Amniotic epithelial cell (primary cell): ENCODE results near the gene FRMD5.
A peak's percentile ranks its signal among the peaks of the same experiment; 100 is the strongest.

Experiments used
- DNase-seq: peaks from one replicate; pipeline ENCODE4 v3.0.0-alpha.2; 2010; ENCODE audit warnings: low read depth

Gene FRMD5

DNA sequence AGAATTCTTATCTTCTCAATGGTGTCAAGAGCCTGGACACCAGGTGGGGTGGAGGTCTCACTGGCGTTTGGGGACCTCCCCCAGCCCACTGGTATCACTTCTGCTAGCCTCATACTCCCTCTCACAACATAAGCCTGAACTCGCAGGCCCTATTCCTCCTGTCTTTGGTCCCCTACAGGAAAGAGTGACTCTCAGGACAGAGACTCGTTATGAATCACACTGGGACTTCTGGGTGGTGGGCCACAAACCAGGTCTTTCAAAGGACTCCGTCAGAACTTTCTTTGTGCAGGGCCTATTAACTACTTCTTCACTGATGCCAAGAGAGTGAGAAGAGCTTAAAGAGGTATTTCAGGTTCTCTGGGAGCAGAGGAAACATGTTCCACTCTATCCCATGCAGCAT lies 267.9 kb downstream of the FRMD5 start:
- no peak for DNase-seq

DNA sequence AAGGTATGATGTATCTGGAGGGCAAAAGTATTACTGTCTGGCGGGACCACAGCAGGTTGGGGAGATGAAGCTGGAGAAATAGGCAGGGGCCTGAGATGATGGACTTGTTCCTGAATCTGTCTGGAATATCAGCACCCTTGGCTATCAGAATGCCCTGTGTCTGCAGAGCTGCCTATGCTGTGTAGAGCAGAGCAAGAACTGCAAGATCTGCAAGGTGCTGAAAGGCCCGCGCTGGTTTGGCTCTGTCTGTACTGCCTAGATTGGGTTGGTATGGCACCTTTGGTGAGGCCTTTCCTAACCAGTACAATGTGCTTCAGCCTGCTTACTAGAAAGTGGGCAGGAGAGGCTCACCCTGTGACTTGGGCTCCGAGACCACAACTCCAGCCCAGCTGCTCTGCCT lies 271.5 kb downstream of the FRMD5 start:
- no peak for DNase-seq

DNA sequence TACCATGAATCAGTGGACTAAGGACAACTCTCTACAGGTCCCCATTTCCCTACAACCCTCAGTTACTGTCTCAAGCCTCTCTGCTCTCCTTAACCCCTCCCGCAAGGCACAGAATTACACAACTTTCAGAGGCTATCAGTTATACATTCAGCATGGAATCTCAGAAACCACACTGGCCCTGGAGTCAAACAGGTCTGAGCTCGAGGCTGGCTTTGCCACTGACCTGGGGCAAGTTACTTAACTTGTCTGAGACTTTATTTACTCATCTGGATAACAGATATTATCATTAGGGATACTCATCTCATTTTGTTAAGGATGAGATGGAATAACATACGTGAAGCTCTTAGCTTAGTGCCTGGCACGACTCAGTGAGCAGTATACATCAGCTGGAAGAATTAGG lies 273.1 kb downstream of the FRMD5 start:
- DNase-seq, result peak; percentile 98

DNA sequence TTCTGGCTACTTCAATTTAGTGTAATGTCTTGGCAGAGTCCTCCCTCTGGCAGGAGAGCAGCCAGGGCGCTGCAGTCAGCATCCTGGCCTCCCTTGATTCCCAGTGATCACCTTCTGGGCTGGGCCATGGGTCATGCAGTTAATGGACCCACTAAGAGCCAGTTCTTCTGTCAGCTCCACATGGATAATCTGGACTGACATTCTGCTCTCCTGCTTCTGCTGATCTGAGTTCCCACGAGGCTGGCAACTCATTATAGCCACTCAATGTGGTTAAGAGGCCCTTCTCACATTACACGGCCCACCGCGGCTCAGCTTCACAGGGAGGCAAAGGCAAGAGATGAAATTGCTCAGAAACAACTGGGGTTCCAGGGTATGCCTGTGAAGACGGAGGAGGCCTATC lies 274.3 kb downstream of the FRMD5 start:
- DNase-seq, result peak; percentile 70

DNA sequence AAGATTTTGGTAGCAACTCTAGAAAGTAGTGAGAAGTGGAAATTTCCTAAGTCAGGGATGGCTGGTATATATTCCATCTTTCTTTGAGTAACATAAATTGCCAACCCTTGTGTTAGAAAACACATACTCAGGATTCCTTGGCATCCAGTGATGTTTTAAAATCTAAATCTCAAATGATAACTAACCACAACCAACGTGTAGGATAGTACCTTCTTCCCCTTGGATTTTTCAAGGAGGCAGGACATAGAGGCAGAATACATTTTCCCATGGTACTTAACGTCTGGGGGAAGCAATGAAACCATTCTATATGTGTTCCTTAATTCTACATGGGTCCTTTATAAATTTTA lies 274.8 kb downstream of the FRMD5 start:
- peak; percentile 88 for DNase-seq

DNA sequence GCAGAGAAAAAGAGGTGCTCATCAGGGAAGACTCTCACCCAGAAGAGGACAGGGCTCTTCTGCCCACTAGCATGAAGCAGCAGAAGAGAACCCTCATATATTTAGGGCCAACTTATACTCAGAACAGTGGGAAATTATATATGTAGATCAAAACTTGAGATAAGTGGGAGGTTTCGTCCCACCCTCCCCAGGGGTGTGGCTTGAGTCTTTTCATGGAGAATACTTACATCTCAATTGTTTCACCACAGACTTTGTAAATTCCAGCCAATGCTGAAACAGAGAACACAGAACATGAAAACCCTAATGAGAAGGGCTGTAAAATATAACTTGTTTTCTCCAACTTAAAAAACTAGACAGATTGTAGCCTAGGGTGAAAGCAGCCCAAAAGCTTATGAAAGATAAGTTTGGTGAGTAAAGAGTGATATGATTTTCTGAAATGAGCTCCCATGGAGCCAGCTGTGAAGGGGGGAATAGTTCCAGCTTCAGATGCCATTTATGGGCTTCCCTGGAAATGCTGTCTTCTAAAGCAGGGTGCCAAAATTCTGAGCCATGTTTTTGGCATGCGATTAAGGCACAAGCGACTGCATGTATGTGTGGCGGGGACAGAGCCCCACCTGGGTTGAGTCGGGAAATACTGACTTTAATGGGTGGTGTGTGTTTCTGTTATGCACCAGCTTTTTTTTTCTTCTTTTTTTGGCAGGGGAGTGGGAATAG lies 275.4 kb downstream of the FRMD5 start:
- peak; percentile 39 for DNase-seq

DNA sequence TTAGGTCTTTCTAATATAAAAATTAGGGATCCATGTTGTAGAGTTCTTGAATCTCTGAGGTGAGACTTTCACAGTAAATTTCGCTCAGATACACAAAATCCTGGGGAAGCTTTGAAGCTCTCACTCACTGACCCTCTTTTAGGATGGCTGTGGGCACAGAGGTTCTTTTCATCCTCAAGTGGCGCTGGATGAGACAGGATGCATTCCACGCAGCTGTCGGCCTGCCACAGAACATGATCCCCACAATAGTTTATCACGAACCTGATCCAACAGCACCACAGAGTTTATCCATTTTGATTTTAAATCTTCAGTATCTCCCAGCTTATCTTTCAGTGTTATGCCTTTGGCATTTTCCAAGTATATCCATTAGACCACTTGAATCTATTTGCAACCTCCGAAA lies 276.4 kb downstream of the FRMD5 start:
- DNase-seq, result no peak

DNA sequence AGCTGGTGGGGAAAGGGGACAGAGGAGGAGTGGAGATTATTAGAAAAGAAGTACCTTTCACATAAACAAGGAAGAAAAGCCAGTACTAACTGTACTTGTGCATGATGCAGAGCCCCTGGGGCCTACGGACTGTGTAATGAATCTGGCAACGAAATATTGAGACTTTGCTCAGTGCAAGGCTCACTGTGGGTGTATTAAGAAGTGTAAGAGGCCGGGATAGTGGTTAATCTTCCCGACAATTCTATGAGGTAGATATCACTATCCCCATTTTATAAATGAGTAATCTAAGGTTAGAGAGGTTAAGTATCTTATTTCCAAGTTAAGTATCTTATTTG lies 278.8 kb downstream of the FRMD5 start:
- DNase-seq, result no peak

DNA sequence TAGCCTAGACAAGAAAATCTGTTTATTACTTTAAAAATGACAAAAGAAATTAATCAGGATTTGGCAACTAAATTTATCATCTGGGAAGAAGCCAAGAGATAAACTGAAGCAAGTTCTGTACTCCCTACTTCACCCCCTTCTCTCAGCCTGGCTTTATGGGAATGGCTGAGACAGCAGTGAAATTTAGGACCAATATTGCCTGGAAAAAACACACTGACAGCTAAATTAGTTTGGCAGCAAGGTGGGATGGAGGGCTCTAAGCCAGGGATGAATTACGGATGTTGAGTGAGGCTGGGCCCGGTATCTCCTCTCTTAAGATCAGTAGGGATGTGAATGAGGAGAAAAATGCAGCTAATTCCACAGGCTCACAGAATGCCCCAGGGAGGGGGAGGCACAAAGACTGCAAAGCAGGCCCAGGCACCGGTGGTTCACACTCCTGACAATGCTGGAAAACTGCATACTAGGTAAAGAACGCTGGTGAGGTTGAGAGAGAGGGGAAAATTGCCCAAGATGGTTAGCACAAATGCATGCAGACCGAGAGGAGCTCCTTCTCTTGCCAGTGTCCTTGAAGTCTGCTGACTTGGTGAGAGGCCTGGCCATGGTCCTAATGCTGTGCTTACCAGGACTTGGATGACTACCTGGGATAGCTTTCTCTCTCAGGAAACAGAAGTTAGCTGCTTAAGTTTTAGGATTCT lies 279.3 kb downstream of the FRMD5 start:
- DNase-seq, result peak; percentile 66

DNA sequence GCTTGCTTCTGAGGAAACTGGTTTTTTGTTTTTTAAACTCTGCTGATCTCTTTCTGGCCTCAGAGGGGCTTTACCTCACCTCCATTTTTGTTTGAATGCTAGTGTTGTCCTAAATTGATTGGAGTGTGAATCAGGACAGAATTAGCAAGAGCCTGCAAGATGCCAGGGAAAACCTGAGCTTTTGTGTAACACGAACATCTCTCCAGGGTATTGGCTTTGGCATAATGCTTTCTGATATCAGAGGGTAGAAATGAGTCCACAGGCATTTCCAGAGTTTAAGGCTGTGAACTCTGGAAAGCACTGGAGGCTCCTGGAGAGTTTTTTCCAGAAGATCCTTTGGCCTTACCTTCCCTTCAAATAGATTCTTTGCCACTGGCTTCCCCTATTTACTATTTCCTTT lies 281.1 kb downstream of the FRMD5 start:
- peak; percentile 20 for DNase-seq

DNA sequence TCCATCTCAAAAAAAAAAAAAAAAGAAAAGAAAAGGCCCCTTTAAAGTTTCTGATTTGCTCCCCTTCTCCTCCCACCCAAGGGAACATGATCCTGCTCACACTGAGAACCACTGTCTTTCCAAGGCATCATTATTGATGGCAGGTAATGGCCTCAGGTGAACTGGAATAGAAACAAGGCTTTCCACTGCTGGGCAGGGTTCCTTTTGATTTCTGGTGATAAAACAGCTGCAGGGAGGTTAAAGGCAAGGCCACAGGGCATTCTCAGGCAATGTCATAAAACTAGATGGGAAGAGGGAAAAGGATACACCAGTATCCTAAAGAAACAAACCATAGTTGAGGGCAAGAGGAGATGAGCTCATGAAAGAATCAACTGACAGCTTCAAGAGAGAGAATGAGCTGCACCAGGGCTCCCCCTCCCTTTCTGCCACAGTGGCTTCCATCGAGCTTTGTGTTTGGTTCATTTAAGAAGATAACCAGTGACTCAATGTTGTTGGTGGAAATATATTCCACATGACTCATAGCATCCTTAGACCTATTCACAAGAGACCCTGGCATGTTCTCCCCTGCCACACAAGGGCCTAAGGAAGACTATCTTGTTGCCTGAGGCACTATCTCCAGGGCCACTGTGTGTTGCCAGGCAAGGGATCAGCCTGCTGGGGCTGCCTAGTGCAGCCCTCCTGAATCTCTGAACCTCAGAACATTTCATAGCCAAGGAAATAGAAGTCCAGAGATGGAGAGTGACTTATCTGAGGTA lies 281.9 kb downstream of the FRMD5 start:
- DNase-seq, result peak; percentile 99

DNA sequence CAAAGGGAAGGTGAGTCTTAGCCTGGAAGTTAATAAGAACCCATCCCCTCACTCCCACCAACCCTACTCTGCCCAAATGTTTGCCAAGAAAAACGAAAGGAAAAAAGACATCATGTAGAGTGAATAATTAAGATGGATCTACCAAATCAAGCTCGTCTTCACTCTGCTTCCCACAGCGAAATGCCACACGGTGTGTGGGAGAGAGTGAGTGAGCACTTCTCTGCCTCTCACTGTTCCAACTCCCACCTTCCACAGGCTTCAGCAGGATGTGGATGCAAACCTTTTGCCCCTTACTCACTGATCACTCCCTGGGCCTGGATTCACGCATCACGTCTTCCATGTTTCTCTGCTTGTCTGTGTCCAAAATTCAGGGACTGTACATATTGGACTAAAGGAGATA lies 282.9 kb downstream of the FRMD5 start:
- peak; percentile 57 for DNase-seq

DNA sequence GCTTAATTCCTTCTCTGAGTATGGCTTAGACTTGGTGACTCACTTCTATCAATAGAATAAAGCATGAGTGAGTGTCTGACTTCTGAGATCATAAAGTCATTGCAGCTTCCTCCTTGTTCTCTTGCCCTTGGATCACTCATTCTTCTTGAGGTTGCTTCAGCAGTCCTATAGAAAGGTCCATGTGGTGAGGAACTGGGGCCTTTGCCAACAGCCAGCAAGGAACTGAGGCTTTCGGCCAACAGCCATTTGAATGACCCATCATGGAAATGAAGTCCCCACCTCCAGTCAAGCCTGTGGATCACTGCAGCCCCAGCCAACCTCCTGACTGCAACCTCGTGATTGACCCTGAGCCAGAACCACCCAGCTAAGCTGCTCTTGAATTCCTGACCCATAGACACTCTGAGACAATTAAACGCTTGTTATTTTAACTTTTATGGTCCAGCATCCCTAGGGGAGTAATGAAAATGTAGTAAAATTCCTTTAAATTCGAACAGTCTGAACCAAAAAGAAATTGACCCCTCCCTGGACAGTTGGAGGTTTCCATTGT lies 283.8 kb downstream of the FRMD5 start:
- DNase-seq, result peak; percentile 67

DNA sequence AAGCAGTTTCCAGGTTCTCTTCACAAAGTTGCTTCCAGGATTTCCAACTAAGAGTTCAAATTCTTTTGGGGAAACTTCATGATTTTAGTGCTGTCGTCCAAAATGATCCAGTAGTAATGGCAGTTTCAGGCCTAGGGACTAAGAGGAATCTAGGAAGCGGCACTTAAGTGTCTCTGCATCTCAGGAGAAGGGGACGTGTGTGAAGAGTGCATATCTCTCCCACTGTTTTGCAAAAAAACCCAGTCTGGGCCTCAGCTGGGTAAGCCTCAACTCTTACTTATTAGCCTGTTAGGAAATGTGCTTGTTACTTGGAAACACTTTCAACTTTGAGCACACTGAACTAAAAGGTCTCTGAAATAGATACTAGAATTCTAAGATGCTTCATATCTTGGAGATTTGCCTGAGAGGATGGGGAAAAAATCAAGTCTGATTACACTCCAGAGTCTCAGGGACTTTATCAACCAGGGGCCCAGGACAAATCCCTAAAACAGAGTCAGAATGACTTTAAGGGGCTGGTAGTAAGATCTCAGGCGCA lies 286.5 kb downstream of the FRMD5 start:
- DNase-seq, result no peak

DNA sequence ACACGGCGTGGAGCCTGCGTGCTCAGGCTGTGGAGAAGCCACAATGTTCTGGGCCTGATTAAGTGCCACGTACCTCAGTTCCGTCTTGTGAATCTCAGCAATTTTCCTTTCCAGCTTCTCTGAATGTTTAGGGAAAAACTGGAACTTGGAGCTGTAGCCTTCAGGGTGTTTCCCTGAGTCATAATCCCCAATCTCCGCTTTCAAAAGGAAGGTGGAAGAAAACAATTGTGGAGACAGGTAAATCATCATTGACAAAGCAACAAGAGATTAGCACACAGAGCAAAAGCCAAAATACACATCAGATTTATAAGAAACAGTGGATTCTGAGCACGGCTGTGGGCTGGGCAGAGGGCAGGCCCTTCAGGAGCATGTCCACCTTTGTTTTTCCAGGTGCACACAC lies 289.3 kb downstream of the FRMD5 start:
- no peak for DNase-seq

DNA sequence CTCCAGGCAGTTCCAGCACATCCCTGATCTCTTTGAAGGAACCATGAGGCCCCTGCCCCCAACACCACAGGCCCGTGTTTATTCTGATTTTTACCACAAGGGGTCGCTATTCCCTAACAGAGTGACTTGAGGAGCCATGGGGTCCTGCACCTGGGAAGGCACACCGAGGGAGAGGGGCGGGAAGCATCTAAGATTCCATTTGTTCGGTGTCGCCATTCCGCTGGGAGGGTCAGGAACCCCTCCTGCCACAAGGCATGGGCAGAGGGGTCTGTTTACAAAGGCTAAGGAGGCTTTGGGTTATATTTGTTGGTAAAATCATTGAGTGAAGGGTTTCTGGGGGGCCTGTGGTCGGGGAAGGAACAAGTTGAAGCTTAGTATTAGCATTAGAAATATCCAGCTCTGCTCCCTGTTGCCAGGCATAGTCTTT lies 291.2 kb downstream of the FRMD5 start:
- peak; percentile 50 for DNase-seq

DNA sequence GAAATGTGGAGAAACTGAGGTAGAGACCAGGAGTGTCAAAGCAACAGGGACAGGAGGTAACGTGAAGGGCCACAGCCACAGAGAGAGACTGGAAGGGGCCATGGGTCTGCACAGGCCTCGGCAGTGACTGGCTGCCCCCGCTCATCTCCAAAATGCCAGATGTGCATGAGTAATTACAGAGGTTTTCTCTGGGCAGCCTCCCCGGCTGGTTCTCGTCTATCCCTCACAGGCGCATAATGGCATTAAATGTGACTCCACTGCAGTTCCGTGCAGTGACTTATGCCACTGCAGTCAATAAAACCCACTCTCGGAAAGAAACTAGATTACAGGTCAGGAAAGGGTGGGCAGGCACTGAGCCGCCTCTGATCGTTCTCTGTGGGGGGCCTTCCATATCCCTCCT lies 293.6 kb downstream of the FRMD5 start:
- DNase-seq, result no peak

DNA sequence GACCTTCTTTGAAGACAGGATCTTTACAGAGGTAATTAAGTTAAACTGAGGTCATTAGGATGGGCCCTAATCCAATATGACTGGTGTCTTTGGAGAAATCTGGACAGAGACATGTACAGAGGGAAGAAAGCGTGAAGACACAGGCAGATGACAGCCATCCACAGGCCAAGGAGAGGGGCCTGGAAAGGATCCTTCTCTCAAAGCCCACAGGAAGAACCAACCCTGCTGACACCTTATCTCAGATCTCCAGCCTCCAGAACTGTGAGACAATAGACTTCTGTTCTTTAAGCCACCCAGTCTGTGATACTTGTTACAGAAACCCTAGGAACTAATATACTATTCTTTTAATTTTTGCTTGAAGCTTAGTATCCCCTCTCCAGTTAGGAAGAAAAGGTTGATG lies 294.1 kb downstream of the FRMD5 start:
- DNase-seq, result no peak

DNA sequence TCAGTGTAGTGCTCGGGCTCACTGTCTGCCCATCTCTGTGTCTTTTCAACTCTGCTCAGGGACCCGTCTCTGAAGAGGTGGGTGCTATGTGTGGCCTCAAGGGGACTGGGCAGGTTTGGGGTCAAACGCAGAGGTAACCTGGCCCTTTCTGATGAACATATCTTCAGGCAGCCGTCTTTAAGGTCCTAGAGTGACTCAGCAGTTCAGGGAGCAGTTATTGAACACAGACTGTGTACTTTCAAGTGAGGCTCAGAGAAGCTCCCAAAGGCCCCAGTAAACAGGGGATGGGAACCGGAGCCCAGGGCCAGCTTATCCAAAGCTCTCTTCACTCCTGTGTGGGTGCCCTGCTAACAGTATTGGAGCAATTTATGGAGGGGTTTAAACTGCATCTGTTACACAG lies 295.1 kb downstream of the FRMD5 start:
- DNase-seq, result no peak

DNA sequence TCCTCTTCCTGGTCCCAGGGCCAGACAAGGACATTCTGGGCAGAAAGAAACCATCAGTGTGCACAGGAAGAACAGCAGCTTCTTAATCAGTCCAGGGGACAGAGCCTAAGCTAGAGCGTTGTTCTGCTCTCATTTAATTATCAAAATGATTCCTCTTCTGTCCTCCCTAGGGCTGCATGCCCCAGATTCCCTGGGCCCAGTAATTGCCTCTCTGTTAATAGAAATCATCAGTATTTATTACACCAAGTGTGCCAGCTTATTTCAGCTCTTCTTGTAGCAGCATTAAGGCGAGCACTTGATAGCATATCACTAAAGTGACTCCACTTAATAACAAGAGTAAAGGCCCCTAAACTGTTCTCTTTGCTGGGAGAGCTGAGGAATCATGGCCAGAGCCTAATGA lies 296.2 kb downstream of the FRMD5 start:
- DNase-seq, result no peak

DNA sequence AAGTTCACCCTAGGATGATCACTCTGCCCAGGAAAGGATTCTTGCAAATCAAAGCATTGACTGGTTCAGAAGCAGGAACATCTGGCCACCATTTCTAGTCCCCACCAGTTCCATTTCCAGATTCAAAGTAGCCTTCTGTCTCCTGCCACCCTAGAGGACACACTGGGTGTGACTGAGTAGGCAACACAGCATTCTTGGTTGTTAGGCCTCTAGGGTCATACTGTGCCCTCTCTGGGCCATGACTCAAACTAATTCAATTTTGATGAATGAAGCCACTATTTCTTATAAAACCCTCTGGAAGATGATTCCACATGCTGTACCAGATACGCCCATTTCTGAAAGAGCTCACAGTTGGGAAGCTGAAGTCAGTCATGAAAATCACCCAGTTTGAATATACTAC lies 298.5 kb downstream of the FRMD5 start:
- DNase-seq, result no peak

DNA sequence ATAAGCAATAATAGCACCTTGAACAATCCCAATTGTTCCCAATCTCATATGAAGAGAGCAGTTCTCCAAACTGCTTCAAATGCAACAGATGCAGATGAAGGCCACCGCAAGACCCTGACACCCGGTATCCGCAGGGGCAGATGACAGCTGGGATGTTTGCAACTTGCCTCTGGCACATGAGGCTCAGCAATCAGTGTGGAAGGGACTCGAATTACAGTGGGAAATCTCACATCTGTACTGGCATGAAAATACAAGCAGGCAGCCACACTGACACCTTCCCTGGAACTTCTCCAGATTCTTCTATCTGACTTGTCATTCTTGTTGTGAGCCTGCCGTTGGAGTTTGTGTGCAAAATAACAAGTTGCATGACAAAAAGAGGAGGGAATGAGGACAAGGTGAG lies 299.5 kb downstream of the FRMD5 start:
- DNase-seq, result no peak

DNA sequence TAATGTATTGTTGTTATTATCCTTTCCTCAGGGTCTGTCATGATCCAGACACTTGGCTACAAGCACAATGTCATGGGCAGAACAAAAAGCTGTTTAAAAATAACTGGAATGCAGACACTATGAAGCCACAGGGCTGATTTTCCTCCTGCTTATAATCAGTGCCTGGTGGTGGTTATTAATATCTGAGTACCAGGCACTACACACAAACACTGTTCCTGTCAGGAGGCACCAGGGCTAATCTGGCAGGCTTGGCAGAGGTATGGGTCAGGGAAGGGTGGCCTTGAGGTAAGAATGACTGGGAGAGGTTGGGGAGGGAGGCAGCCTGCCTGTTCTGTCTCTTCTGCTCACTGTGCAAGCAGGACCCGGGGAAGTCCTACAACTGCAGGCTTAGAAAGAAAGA lies 301.1 kb downstream of the FRMD5 start:
- peak; percentile 45 for DNase-seq
